ENCODE measurements around the gene DCDC2.

DNA sequence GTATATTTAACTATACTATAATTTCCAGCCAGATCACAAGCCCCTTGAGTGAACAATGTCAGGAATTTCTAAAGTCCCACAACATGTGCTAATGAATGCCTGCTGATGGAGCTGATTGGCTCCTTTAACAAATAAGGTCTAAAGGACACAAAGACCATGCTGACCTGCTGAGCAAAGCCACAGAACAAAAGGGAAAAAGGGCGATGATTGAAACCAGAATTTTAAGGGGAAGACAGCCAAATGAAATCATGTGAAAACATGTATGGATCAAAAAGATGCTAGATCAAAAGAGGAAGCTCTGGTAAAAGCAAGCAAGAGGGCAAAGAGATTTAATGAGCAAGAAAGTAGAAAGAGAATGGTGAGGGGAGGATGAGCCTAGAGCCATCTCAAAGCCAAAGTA is 105.6 kb downstream of the DCDC2 start:
- TF ChIP-seq POLR2AphosphoS5 (IDR thresholded peaks at IDR 0.05; ENCODE audit: low read depth), result no peak
- TF ChIP-seq, protein P1, sequence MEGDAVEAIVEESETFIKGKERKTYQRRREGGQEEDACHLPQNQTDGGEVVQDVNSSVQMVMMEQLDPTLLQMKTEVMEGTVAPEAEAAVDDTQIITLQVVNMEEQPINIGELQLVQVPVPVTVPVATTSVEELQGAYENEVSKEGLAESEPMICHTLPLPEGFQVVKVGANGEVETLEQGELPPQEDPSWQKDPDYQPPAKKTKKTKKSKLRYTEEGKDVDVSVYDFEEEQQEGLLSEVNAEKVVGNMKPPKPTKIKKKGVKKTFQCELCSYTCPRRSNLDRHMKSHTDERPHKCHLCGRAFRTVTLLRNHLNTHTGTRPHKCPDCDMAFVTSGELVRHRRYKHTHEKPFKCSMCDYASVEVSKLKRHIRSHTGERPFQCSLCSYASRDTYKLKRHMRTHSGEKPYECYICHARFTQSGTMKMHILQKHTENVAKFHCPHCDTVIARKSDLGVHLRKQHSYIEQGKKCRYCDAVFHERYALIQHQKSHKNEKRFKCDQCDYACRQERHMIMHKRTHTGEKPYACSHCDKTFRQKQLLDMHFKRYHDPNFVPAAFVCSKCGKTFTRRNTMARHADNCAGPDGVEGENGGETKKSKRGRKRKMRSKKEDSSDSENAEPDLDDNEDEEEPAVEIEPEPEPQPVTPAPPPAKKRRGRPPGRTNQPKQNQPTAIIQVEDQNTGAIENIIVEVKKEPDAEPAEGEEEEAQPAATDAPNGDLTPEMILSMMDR (IDR thresholded peaks at IDR 0.05; ENCODE audit: insufficient read depth, low read length), result no peak
- no peak for TF ChIP-seq SPI1 (IDR thresholded peaks at IDR 0.05; ENCODE audit: borderline replicate concordance, low read depth)
- no peak for TF ChIP-seq GABPA (IDR thresholded peaks at IDR 0.05; ENCODE audit: low read depth)
- TF ChIP-seq, protein P2, sequence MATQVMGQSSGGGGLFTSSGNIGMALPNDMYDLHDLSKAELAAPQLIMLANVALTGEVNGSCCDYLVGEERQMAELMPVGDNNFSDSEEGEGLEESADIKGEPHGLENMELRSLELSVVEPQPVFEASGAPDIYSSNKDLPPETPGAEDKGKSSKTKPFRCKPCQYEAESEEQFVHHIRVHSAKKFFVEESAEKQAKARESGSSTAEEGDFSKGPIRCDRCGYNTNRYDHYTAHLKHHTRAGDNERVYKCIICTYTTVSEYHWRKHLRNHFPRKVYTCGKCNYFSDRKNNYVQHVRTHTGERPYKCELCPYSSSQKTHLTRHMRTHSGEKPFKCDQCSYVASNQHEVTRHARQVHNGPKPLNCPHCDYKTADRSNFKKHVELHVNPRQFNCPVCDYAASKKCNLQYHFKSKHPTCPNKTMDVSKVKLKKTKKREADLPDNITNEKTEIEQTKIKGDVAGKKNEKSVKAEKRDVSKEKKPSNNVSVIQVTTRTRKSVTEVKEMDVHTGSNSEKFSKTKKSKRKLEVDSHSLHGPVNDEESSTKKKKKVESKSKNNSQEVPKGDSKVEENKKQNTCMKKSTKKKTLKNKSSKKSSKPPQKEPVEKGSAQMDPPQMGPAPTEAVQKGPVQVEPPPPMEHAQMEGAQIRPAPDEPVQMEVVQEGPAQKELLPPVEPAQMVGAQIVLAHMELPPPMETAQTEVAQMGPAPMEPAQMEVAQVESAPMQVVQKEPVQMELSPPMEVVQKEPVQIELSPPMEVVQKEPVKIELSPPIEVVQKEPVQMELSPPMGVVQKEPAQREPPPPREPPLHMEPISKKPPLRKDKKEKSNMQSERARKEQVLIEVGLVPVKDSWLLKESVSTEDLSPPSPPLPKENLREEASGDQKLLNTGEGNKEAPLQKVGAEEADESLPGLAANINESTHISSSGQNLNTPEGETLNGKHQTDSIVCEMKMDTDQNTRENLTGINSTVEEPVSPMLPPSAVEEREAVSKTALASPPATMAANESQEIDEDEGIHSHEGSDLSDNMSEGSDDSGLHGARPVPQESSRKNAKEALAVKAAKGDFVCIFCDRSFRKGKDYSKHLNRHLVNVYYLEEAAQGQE (IDR thresholded peaks at IDR 0.05; ENCODE audit: insufficient replicate concordance, low read depth), result no peak

All from HL-60 (cell line).